C4-2B (cell line): ENCODE data around the gene PDGFC.

ENCODE experiments used
- H3K27ac ChIP-seq: fragments of 450-650 bp; 2 replicates; pipeline ENCODE4 v1.5.1; 2017
- CTCF ChIP-seq: fragments of 450-650 bp; conservative IDR thresholded peaks from 2 replicates; pipeline ENCODE4 v1.5.1; 2017; ENCODE audit warnings: mild to moderate bottlenecking
- ZFX ChIP-seq: fragments of 450-650 bp; IDR thresholded peaks from 2 replicates; pipeline ENCODE4 v1.6.1; 2017

PDGFC gene

GRCh38 chr4:156811963-156812362, 159.6 kb downstream of the PDGFC start:
- TF ChIP-seq CTCF: no peak
- no peak for TF ChIP-seq ZFX

GRCh38 chr4:156811286-156811685, 160.3 kb downstream of the PDGFC start:
- no peak for TF ChIP-seq CTCF
- TF ChIP-seq ZFX: no peak
- no peak overlapping the region for H3K27ac ChIP-seq

More at GRCh38 chr4:156811963-156812362, 159.6 kb downstream of the PDGFC start:
- no peak overlapping the region for H3K27ac ChIP-seq

- TF ChIP-seq CTCF (no peak), ZFX (no peak)
- no peak overlapping the region for H3K27ac ChIP-seq
These were observed 165.9 kb downstream of the PDGFC start for GRCh38 chr4:156805696-156806095.

- H3K27ac ChIP-seq: no peak overlapping the region
- TF ChIP-seq ZFX: no peak
- TF ChIP-seq CTCF: no peak
These were observed 168.5 kb downstream of the PDGFC start for GRCh38 chr4:156803056-156803455.

GRCh38 chr4:156800463-156800862, 171.1 kb downstream of the PDGFC start:
- TF ChIP-seq CTCF (peak; percentile 17; the same call in 1 of the 2 replicates), ZFX (no peak)
- no peak overlapping the region for H3K27ac ChIP-seq

GRCh38 chr4:156799121-156799589, 172.4 kb downstream of the PDGFC start:
- no peak for TF ChIP-seq ZFX
- TF ChIP-seq CTCF: no peak
- H3K27ac ChIP-seq: no peak overlapping the region

- TF ChIP-seq CTCF (no peak), ZFX (no peak)
- no peak overlapping the region for H3K27ac ChIP-seq
These were observed 173.2 kb downstream of the PDGFC start for GRCh38 chr4:156798438-156798837.
